Breast epithelium (tissue), 4 donors: ENCODE data around the gene KCNK4. TPM values are rescaled to one million over a fixed set of nuclear protein-coding genes. Genes with fewer than 3 reads are reported as not detected.
A peak's percentile ranks its signal among the peaks of the same experiment; 100 is the strongest.

Experiments
- DNase-seq, 2 donors: peaks; one replicate each; pipeline ENCODE4 v3.0.0-alpha.2; 2019; ENCODE audit warnings: low spot score in 2 of 2
- H3K27ac ChIP-seq, 2 donors: fragments of 200-600 bp; sonication (generic) in 1 of 2; one replicate each; pipeline ENCODE4 v1.5.1; 2016 to 2019; ENCODE audit warnings: mild to moderate bottlenecking in 1 of 2
- H3K27me3 ChIP-seq, 2 donors: fragments of 200-600 bp; sonication (generic) in 1 of 2; one replicate each; pipeline versions ENCODE4 v1.5.1 to v1.6.0; 2017 to 2019; ENCODE audit warnings: control low read depth in 1 of 2, mild to moderate bottlenecking in 1 of 2
- H3K36me3 ChIP-seq: fragments of 200-600 bp; one replicate; pipeline ENCODE4 v1.5.1; 2019
- H3K4me1 ChIP-seq, 2 donors: fragments of 200-600 bp; sonication (generic); one replicate each; pipeline ENCODE4 v1.5.1; 2016 to 2019; ENCODE audit warnings: control low read depth in 1 of 2
- H3K4me3 ChIP-seq, 3 donors: fragments of 200-600 bp; sonication (generic); 1 replicate in 2 of 3; 2 replicates in 1 of 3; pipeline ENCODE4 v1.5.1; 2016 to 2019; ENCODE audit warnings: mild to moderate bottlenecking in 3 of 3, moderate library complexity in 2 of 3
- H3K9me3 ChIP-seq, 2 donors: fragments of 200-600 bp; sonication (generic) in 1 of 2; one replicate each; pipeline ENCODE4 v1.5.1; 2016 to 2019; ENCODE audit warnings: control low read depth in 1 of 2
- CTCF ChIP-seq, 3 donors: fragments of 450-650 bp; IDR thresholded peaks; one replicate each; pipeline ENCODE4 v1.5.1; 2016 to 2017; ENCODE audit warnings: antibody characterized with exemption in 3 of 3, mild to moderate bottlenecking in 3 of 3, moderate library complexity in 3 of 3
- POLR2A ChIP-seq: fragments of 450-650 bp; IDR thresholded peaks from one replicate; pipeline ENCODE4 v1.6.1; 2016; ENCODE audit warnings: antibody characterized with exemption, mild to moderate bottlenecking, moderate library complexity
- POLR2AphosphoS5 ChIP-seq, 3 donors: sonication (generic); formaldehyde crosslinking; IDR thresholded peaks; one replicate each; pipeline ENCODE4 v1.6.1; 2017; ENCODE audit warnings: antibody characterized with exemption in 3 of 3
- intact Hi-C: fragments of 100-400 bp; cut with DNase I; formaldehyde crosslinking; loops from one replicate; pipeline ENCODE4 v1.15.1; 2023; ENCODE audit warnings: low total_unique reads
- total RNA-seq, 3 donors: library from RNA; depleted of rRNA; stranded (reverse); fragments of >200 nt; gene quantifications; one replicate each; pipeline ENCODE4 v1.1.0, GENCODE V29; 2016

KCNK4 gene
- total RNA-seq, 3 donors from 2014 or later = 2.3 TPM; not detected in 2

- Histone ChIP-seq H3K9me3 (no peaks in the 10 kb centered on the region), H3K4me3 (peak within 1 kb of the TSS; percentile 84 to 91 (median 91)), H3K4me1 (peaks cover 3 to 21% of the 10 kb centered on the region in 2 donors), H3K27ac (peak within 1 kb of the TSS; percentile 93 to 98), H3K36me3 (no peaks in the 10 kb centered on the region), H3K27me3 (no peaks in the 10 kb centered on the region)
- intact Hi-C loops = no loop called here
- peak; percentile 81 to 90 for DNase-seq
- TF ChIP-seq POLR2AphosphoS5 (IDR thresholded peaks at IDR 0.05) (peak in 2 of 3 donors; percentile 31 to 60), POLR2A (peak; percentile 3), CTCF (IDR thresholded peaks at IDR 0.05) (no peak)
Observed at GRCh38 chr11:64284962-64285884, 5.9 kb upstream of the KCNK4 start, which contains the start of gene GPR137. GPR137 (plus strand) TSS chr11:64285848; CDS start chr11:64286525, 677 bp downstream.

GRCh38 chr11:64285885-64286800 lies 5.0 kb upstream of the KCNK4 start:
- peaks cover 0 to 4% of the 10 kb centered on the region in 2 donors for H3K27me3 ChIP-seq
- peaks cover 5 to 22% of the 10 kb centered on the region in 2 donors for H3K4me1 ChIP-seq
- peak overlapping the region; percentile 93 to 98 for H3K27ac ChIP-seq
- H3K4me3 ChIP-seq = peak overlapping the region; percentile 84 to 91 (median 91)
- no peaks in the 10 kb centered on the region for H3K9me3 ChIP-seq
- DNase-seq = peak in 1 of 2 donors; percentile 40
- no peaks in the 10 kb centered on the region for H3K36me3 ChIP-seq
- TF ChIP-seq CTCF (IDR thresholded peaks at IDR 0.05) (no peak), POLR2A (no peak), POLR2AphosphoS5 (IDR thresholded peaks at IDR 0.05) (no peak)
- intact Hi-C loops = no loop called here

GRCh38 chr11:64286801-64287159 lies 4.3 kb upstream of the KCNK4 start:
- intact Hi-C loops = no loop called here
- H3K4me3 ChIP-seq = no peak overlapping the region
- no peak for TF ChIP-seq POLR2AphosphoS5 (IDR thresholded peaks at IDR 0.05)
- no peaks in the 10 kb centered on the region for H3K9me3 ChIP-seq
- H3K36me3 ChIP-seq = no peaks in the 10 kb centered on the region
- peaks cover 6 to 10% of the 10 kb centered on the region in 2 donors for H3K27me3 ChIP-seq
- peak overlapping the region in 1 of 2 donors; percentile 98 for H3K27ac ChIP-seq
- peaks cover 9 to 27% of the 10 kb centered on the region in 2 donors for H3K4me1 ChIP-seq
- no peak for DNase-seq

- Histone ChIP-seq H3K9me3 (no peaks in the 10 kb centered on the region), H3K27me3 (peaks cover 8 to 21% of the 10 kb centered on the region in 2 donors), H3K4me1 (peaks cover 17 to 31% of the 10 kb centered on the region in 2 donors), H3K4me3 (no peak overlapping the region), H3K36me3 (no peaks in the 10 kb centered on the region), H3K27ac (no peak overlapping the region)
- intact Hi-C loops = no loop called here
- DNase-seq = no peak
- TF ChIP-seq CTCF (IDR thresholded peaks at IDR 0.05) = no peak
- TF ChIP-seq POLR2AphosphoS5 (IDR thresholded peaks at IDR 0.05) = no peak
- no peak for TF ChIP-seq POLR2A
Observed at GRCh38 chr11:64287676-64288352, 3.3 kb upstream of the KCNK4 start.

- H3K4me1 ChIP-seq = peaks cover 17 to 27% of the 10 kb centered on the region in 2 donors
- DNase-seq = no peak
- no peak overlapping the region for H3K27ac ChIP-seq
- intact Hi-C loops = no loop called here
- H3K4me3 ChIP-seq = no peak overlapping the region
- H3K36me3 ChIP-seq = no peaks in the 10 kb centered on the region
- TF ChIP-seq POLR2A (no peak), CTCF (IDR thresholded peaks at IDR 0.05) (no peak), POLR2AphosphoS5 (IDR thresholded peaks at IDR 0.05) (no peak)
- H3K9me3 ChIP-seq = no peaks in the 10 kb centered on the region
- H3K27me3 ChIP-seq = peaks cover 8 to 26% of the 10 kb centered on the region in 2 donors
Observed at GRCh38 chr11:64288353-64288750, 2.8 kb upstream of the KCNK4 start.
